ENCODE results near the gene HDAC10. TPM values are rescaled to one million over a fixed set of nuclear protein-coding genes. Genes with fewer than 3 reads are reported as not detected.

Gene HDAC10
- total RNA-seq, 3 donors from 2014 or later (not counting 1 experiment from before 2014, with no cell fraction given): 112 to 131 (median 123) TPM

GRCh38 chr22:50282361-50283155, 31.5 kb upstream of the HDAC10 start:
- Histone ChIP-seq H3K9me3 (ENCODE audit: control insufficient read depth, insufficient read depth, low read length) (no peaks in the 10 kb centered on the region), H3K4me3 (ENCODE audit: low read length) (no peak overlapping the region), H3K27ac (ENCODE audit: low read length) (no peak overlapping the region), H3K36me3 (ENCODE audit: control insufficient read depth, insufficient read depth, low read length) (no peaks in the 10 kb centered on the region), H3K4me1 (ENCODE audit: control insufficient read depth, insufficient read depth, low read length) (no peaks in the 10 kb centered on the region), H3K27me3 (ENCODE audit: control insufficient read depth, insufficient read depth, low read length) (no peaks in the 10 kb centered on the region)
- Mint-ChIP-seq H3K36me3 (no peaks in the 10 kb centered on the region), H3K4me3 (no peak overlapping the region), H3K27me3 (ENCODE audit: low read depth in 2 of 2) (no peaks in the 10 kb centered on the region), H3K4me1 (no peaks in the 10 kb centered on the region), H3K27ac (no peak overlapping the region), H3K9me3 (no peaks in the 10 kb centered on the region)
- intact Hi-C loops (cut with micrococcal nuclease): no loop called here
- WGBS (ENCODE audit: insufficient coverage): 88% methylated on average over 45 of the region's 45 CpGs
- DNase-seq (no peak), ATAC-seq (no peak)
- no peak for TF ChIP-seq CTCF (IDR thresholded peaks at IDR 0.05)

- no peaks in the 10 kb centered on the region for H3K27me3 ChIP-seq (ENCODE audit: control insufficient read depth, insufficient read depth, low read length)
- Mint-ChIP-seq H3K36me3 (no peaks in the 10 kb centered on the region), H3K27me3 (ENCODE audit: low read depth in 2 of 2) (no peaks in the 10 kb centered on the region), H3K9me3 (no peaks in the 10 kb centered on the region), H3K4me3 (no peak overlapping the region), H3K27ac (no peak overlapping the region), H3K4me1 (no peaks in the 10 kb centered on the region)
- no peak for TF ChIP-seq CTCF (IDR thresholded peaks at IDR 0.05)
- H3K9me3 ChIP-seq (ENCODE audit: control insufficient read depth, insufficient read depth, low read length): no peaks in the 10 kb centered on the region
- intact Hi-C loops (cut with micrococcal nuclease): no loop called here
- no peaks in the 10 kb centered on the region for H3K4me1 ChIP-seq (ENCODE audit: control insufficient read depth, insufficient read depth, low read length)
- DNase-seq (no peak), ATAC-seq (no peak)
- no peaks in the 10 kb centered on the region for H3K36me3 ChIP-seq (ENCODE audit: control insufficient read depth, insufficient read depth, low read length)
- no peak overlapping the region for H3K4me3 ChIP-seq (ENCODE audit: low read length)
- WGBS (ENCODE audit: insufficient coverage): 92% methylated on average over 25 of the region's 25 CpGs
- H3K27ac ChIP-seq (ENCODE audit: low read length): no peak overlapping the region
These were observed 30.9 kb upstream of the HDAC10 start for GRCh38 chr22:50281957-50282356.

- Mint-ChIP-seq H3K9me3 (no peaks in the 10 kb centered on the region), H3K4me3 (no peak overlapping the region), H3K27me3 (ENCODE audit: low read depth in 2 of 2) (no peaks in the 10 kb centered on the region), H3K27ac (no peak overlapping the region), H3K4me1 (no peaks in the 10 kb centered on the region), H3K36me3 (no peaks in the 10 kb centered on the region)
- WGBS (ENCODE audit: insufficient coverage): 96% methylated on average over 36 of the region's 36 CpGs
- ATAC-seq (no peak), DNase-seq (no peak)
- H3K4me1 ChIP-seq (ENCODE audit: control insufficient read depth, insufficient read depth, low read length): no peaks in the 10 kb centered on the region
- intact Hi-C loops (cut with micrococcal nuclease): no loop called here
- no peaks in the 10 kb centered on the region for H3K9me3 ChIP-seq (ENCODE audit: control insufficient read depth, insufficient read depth, low read length)
- no peak overlapping the region for H3K27ac ChIP-seq (ENCODE audit: low read length)
- no peak overlapping the region for H3K4me3 ChIP-seq (ENCODE audit: low read length)
- no peaks in the 10 kb centered on the region for H3K27me3 ChIP-seq (ENCODE audit: control insufficient read depth, insufficient read depth, low read length)
- no peaks in the 10 kb centered on the region for H3K36me3 ChIP-seq (ENCODE audit: control insufficient read depth, insufficient read depth, low read length)
- no peak for TF ChIP-seq CTCF (IDR thresholded peaks at IDR 0.05)
These were observed 30.3 kb upstream of the HDAC10 start for GRCh38 chr22:50281384-50281760.

Data from natural killer cell (primary cell).